Tibial nerve (tissue), 4 donors: ENCODE data around the gene KCTD11.

Source experiments
- CTCF ChIP-seq, 5 experiments: fragments of 200-600 bp in 3 of 5; fragments of 450-650 bp in 2 of 5; sonication (generic) in 3 of 5; IDR thresholded peaks; one replicate each; pipeline ENCODE4 v1.5.1; 2016 to 2019; ENCODE audit warnings: antibody characterized with exemption in 5 of 5, mild to moderate bottlenecking in 3 of 5, moderate library complexity in 2 of 5
- EP300 ChIP-seq, 2 donors: sonication (generic); formaldehyde crosslinking; IDR thresholded peaks; one replicate each; pipeline ENCODE4 v1.6.1; 2017; ENCODE audit warnings: antibody characterized with exemption in 2 of 2, mild to moderate bottlenecking in 1 of 2
- POLR2A ChIP-seq, 2 donors: fragments of 450-650 bp; IDR thresholded peaks; one replicate each; pipeline ENCODE4 v1.6.1; 2017; ENCODE audit warnings: antibody characterized with exemption in 2 of 2, mild to moderate bottlenecking in 2 of 2, moderate library complexity in 2 of 2

- no peak for TF ChIP-seq POLR2A (IDR thresholded peaks at IDR 0.05)
- no peak for TF ChIP-seq CTCF (IDR thresholded peaks at IDR 0.05)
- TF ChIP-seq EP300 (IDR thresholded peaks at IDR 0.05), result no peak
Observed at GRCh38 chr17:7393613-7394451, 41.9 kb downstream of the KCTD11 start.
